Measurements from ENCODE around the gene MED31. TPM values are rescaled to one million over a fixed set of nuclear protein-coding genes. Genes with fewer than 3 reads are reported as not detected.

Gene MED31
- total RNA-seq, 4 donors from 2014 or later: 3.8 to 8.6 (median 7.2) TPM

DNA sequence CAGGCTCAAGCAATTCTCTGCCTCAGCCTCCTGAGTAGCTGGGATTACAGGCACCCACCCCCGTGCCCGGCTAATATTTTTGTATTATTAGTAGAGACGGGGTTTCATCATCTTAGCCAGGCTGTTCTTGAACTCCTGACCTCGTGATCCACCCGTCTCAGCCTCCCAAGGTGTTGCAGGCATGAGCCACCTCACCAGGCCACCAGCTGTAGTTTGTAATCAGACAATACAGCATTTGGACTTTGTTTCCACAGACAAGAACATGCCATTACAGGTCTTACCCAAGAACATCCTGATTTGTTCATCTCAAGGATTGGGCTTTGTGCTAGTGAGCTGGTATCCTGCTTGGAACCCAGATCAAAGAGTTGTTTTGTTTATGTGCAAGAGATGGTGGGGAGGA, 30.3 kb upstream of the MED31 start:
- ATAC-seq (no peak), DNase-seq (no peak)
- Histone ChIP-seq H3K27me3 (peaks cover 0 to 4% (median 2%) of the 10 kb centered on the region in 3 donors), H3K27ac (no peak overlapping the region), H3K4me3 (no peak overlapping the region), H3K9me3 (no peaks in the 10 kb centered on the region), H3K36me3 (no peaks in the 10 kb centered on the region), H3K4me1 (no peaks in the 10 kb centered on the region)
- intact Hi-C loops (cut with DNase I; ENCODE audit: low total_unique reads): no loop called here
- in situ Hi-C loops (cut with MboI; ENCODE audit: low sequenced_read_pairs in 4 of 4): loop anchor here in 2 of 4 donors (25.0 kb wide), 2 partner anchors 106 to 156 kb away; partner anchors contain the start of genes FBXO39 (in 1 of the 2) and TEKT1 (in 1 of the 2)
- TF ChIP-seq POLR2A (IDR thresholded peaks at IDR 0.05): no peak
- TF ChIP-seq, protein P1, sequence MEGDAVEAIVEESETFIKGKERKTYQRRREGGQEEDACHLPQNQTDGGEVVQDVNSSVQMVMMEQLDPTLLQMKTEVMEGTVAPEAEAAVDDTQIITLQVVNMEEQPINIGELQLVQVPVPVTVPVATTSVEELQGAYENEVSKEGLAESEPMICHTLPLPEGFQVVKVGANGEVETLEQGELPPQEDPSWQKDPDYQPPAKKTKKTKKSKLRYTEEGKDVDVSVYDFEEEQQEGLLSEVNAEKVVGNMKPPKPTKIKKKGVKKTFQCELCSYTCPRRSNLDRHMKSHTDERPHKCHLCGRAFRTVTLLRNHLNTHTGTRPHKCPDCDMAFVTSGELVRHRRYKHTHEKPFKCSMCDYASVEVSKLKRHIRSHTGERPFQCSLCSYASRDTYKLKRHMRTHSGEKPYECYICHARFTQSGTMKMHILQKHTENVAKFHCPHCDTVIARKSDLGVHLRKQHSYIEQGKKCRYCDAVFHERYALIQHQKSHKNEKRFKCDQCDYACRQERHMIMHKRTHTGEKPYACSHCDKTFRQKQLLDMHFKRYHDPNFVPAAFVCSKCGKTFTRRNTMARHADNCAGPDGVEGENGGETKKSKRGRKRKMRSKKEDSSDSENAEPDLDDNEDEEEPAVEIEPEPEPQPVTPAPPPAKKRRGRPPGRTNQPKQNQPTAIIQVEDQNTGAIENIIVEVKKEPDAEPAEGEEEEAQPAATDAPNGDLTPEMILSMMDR (IDR thresholded peaks at IDR 0.05 in 4 of 5, conservative IDR thresholded peaks at IDR 0.05 in 1 of 5): no peak

DNA sequence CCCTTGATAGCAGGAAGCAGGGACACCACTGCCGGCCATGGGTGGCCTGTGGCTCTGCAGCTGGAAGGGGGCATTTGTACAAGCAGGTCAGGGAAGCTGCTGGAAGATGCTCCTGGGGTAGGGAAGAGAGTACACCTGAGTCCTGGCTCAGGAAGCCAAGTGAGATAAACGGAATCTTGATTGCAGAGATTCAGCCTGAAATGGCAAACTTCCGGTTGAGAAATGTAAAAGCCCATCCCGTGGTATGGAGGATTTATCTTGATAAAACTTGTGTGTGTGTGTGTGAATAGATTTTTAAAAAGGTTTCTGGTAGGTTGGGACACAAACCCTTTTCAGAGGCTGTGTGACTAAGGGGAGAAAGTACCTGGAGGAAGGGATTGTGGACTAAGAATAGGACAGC, 29.8 kb upstream of the MED31 start:
- Histone ChIP-seq H3K27me3 (peaks cover 0 to 4% (median 2%) of the 10 kb centered on the region in 3 donors), H3K4me1 (no peaks in the 10 kb centered on the region), H3K27ac (no peak overlapping the region), H3K4me3 (no peak overlapping the region), H3K36me3 (no peaks in the 10 kb centered on the region), H3K9me3 (no peaks in the 10 kb centered on the region)
- DNase-seq (no peak), ATAC-seq (no peak)
- in situ Hi-C loops (cut with MboI; ENCODE audit: low sequenced_read_pairs in 4 of 4): loop anchor here in 2 of 4 donors (25.0 kb wide), 2 partner anchors 106 to 156 kb away; partner anchors contain the start of genes FBXO39 (in 1 of the 2) and TEKT1 (in 1 of the 2)
- TF ChIP-seq, protein P1 (IDR thresholded peaks at IDR 0.05 in 4 of 5, conservative IDR thresholded peaks at IDR 0.05 in 1 of 5): no peak
- no peak for TF ChIP-seq POLR2A (IDR thresholded peaks at IDR 0.05)
- intact Hi-C loops (cut with DNase I; ENCODE audit: low total_unique reads): no loop called here

DNA sequence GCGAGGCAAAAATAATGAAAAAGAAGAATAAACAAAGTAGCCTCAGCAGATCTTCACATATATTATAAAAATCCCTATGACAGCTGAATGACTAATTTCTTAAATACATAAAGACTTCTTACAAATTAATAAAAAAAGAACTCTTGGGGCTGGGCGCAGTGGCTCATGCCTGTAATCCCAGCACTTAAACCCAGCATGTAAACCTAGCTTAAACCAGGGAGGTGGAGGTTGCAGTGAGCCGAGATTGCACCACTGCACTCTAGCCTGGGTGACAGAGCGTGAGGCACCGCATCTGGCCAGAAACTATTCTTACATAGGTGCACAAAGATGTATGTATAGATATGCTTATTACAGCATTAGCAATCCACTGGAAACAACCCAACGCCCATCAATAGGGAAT, 27.8 kb upstream of the MED31 start:
- Histone ChIP-seq H3K9me3 (no peaks in the 10 kb centered on the region), H3K36me3 (no peaks in the 10 kb centered on the region), H3K4me3 (no peak overlapping the region), H3K4me1 (no peaks in the 10 kb centered on the region), H3K27me3 (peaks cover 0 to 4% (median 0%) of the 10 kb centered on the region in 3 donors), H3K27ac (no peak overlapping the region)
- intact Hi-C loops (cut with DNase I; ENCODE audit: low total_unique reads) (no loop called here), in situ Hi-C loops (cut with MboI; ENCODE audit: low sequenced_read_pairs in 4 of 4) (loop anchor here in 2 of 4 donors (25.0 kb wide), 2 partner anchors 108 to 158 kb away; partner anchors contain the start of genes FBXO39 (in 1 of the 2) and TEKT1 (in 1 of the 2))
- no peak for TF ChIP-seq POLR2A (IDR thresholded peaks at IDR 0.05)
- TF ChIP-seq, protein P1 (IDR thresholded peaks at IDR 0.05 in 4 of 5, conservative IDR thresholded peaks at IDR 0.05 in 1 of 5): no peak
- ATAC-seq (no peak), DNase-seq (no peak)

GRCh38 chr17:6677946-6678345, 26.5 kb upstream of the MED31 start:
- no peak for TF ChIP-seq POLR2A (IDR thresholded peaks at IDR 0.05)
- TF ChIP-seq, protein P1 (IDR thresholded peaks at IDR 0.05 in 4 of 5, conservative IDR thresholded peaks at IDR 0.05 in 1 of 5): no peak
- Histone ChIP-seq H3K27ac (no peak overlapping the region), H3K36me3 (no peaks in the 10 kb centered on the region), H3K4me3 (no peak overlapping the region), H3K9me3 (no peaks in the 10 kb centered on the region), H3K27me3 (peaks cover 0 to 4% (median 0%) of the 10 kb centered on the region in 3 donors), H3K4me1 (no peaks in the 10 kb centered on the region)
- intact Hi-C loops (cut with DNase I; ENCODE audit: low total_unique reads): no loop called here
- in situ Hi-C loops (cut with MboI; ENCODE audit: low sequenced_read_pairs in 4 of 4): loop anchor here in 2 of 4 donors (25.0 kb wide), 2 partner anchors 109 to 159 kb away; partner anchors contain the start of genes FBXO39 (in 1 of the 2) and TEKT1 (in 1 of the 2)
- ATAC-seq (no peak), DNase-seq (no peak)

Data from gastrocnemius medialis (tissue), 4 donors.